IMR-90 (cell line): Measurements from ENCODE around the gene SUGCT. TPM values are rescaled to one million over a fixed set of nuclear protein-coding genes. Genes with fewer than 3 reads are reported as not detected.
A peak's percentile ranks its signal among the peaks of the same experiment; 100 is the strongest.

Experiments used
- ATAC-seq: fragments of 200-7000 bp; cut with Tn5 transposase; 2 replicates; pipeline ENCODE4 v1.9.1; 2020; ENCODE audit warnings: low read depth, mild to moderate bottlenecking, moderate library complexity
- BruUV-seq: library from RNA; stranded (reverse); fragments of 400-500 nt; replicated peaks from 2 replicates; lab custom pipeline; 2021; lab: Mats Ljungman, UMichigan
- CTCF ChIA-PET: fragments of 300-600 bp; formaldehyde crosslinking; extraction: SDS; loops from one replicate; lab custom pipeline; 2021; ENCODE audit warnings: antibody characterized with exemption; lab: Yijun Ruan, JAX
- POLR2A ChIA-PET: fragments of 300-600 bp; sonication (Branson Sonifier 250); formaldehyde crosslinking; loops from one replicate; lab custom pipeline; 2022; ENCODE audit warnings: antibody characterized with exemption; ENCODE audit not compliant: unreplicated experiment; lab: Charles Lee
- DNase-seq: peaks from one replicate; pipeline ENCODE4 v3.0.0; 2013
- H2AFZ ChIP-seq: replicated peaks from 2 replicates; pipeline ENCODE3; 2013; ENCODE audit warnings: low read length, mild to moderate bottlenecking; ENCODE audit not compliant: poor library complexity
- H2AK5ac ChIP-seq: 2 replicates; pipeline ENCODE4 v1.6.1; 2013; ENCODE audit warnings: low read depth, low read length, inconsistent platforms
- H2AK9ac ChIP-seq: replicated peaks from 2 replicates; pipeline ENCODE3; 2013; ENCODE audit warnings: mild to moderate bottlenecking, low read depth, low read length, moderate library complexity; ENCODE audit not compliant: poor library complexity
- H2BK120ac ChIP-seq: 2 replicates; pipeline ENCODE4 v1.6.1; 2013; ENCODE audit warnings: low read depth, low read length, inconsistent platforms
- H2BK15ac ChIP-seq: 3 replicates; pipeline ENCODE4 v1.6.1; 2013; ENCODE audit warnings: low read depth, low read length, inconsistent platforms
- H2BK20ac ChIP-seq: 2 replicates; pipeline ENCODE4 v1.6.1; 2013; ENCODE audit warnings: low read depth, mild to moderate bottlenecking, inconsistent platforms, low read length, moderate library complexity
- H2BK5ac ChIP-seq: 2 replicates; pipeline ENCODE4 v1.6.1; 2013; ENCODE audit warnings: mild to moderate bottlenecking, low read depth, low read length, inconsistent platforms; ENCODE audit not compliant: poor library complexity, severe bottlenecking
- H3K14ac ChIP-seq: replicated peaks from 2 replicates; pipeline ENCODE4 v1.6.1; 2013; ENCODE audit warnings: low read depth, low read length, inconsistent platforms
- H3K18ac ChIP-seq: 2 replicates; pipeline ENCODE4 v1.6.1; 2013; ENCODE audit warnings: low read depth, low read length, control low read depth
- H3K23ac ChIP-seq: 2 replicates; pipeline ENCODE4 v1.6.1; 2013; ENCODE audit warnings: low read depth, low read length, inconsistent platforms
- H3K27ac ChIP-seq: 2 replicates; pipeline ENCODE4 v1.5.1; 2013; ENCODE audit warnings: mild to moderate bottlenecking, control low read depth, low read length; ENCODE audit not compliant: insufficient read depth
- H3K27me3 ChIP-seq: 2 replicates; pipeline ENCODE4 v1.6.1; 2013; ENCODE audit warnings: low read length; ENCODE audit not compliant: control insufficient read depth, insufficient read depth
- H3K36me3 ChIP-seq: 2 replicates; pipeline ENCODE4 v1.6.1; 2013; ENCODE audit warnings: low read length, mixed read lengths; ENCODE audit not compliant: control insufficient read depth, insufficient read depth
- H3K4ac ChIP-seq: 2 replicates; pipeline ENCODE4 v1.6.1; 2013; ENCODE audit warnings: low read depth, low read length, inconsistent platforms
- H3K4me1 ChIP-seq: 2 replicates; pipeline ENCODE4 v1.6.1; 2013; ENCODE audit warnings: low read length, mixed read lengths; ENCODE audit not compliant: control insufficient read depth, insufficient read depth
- H3K4me2 ChIP-seq: 2 replicates; pipeline ENCODE4 v1.6.1; 2013; ENCODE audit warnings: low read depth, mild to moderate bottlenecking, control low read depth, low read length, moderate library complexity
- H3K4me3 ChIP-seq: 2 replicates; pipeline ENCODE4 v1.5.1; 2013; ENCODE audit warnings: low read depth, mild to moderate bottlenecking, control low read depth, low read length, moderate library complexity; ENCODE audit not compliant: insufficient read depth
- H3K56ac ChIP-seq: 2 replicates; pipeline ENCODE4 v1.6.1; 2013; ENCODE audit warnings: low read length, inconsistent platforms; ENCODE audit not compliant: insufficient read depth; ENCODE audit errors: extremely low read depth
- H3K79me1 ChIP-seq, 2 experiments: 2 replicates each; pipeline ENCODE4 v1.6.1; 2013; ENCODE audit warnings: low read length in 2 of 2, inconsistent platforms in 1 of 2, low read depth in 1 of 2
- H3K9ac ChIP-seq: 2 replicates; pipeline ENCODE4 v1.6.1; 2013; ENCODE audit warnings: low read depth, low read length, control low read depth
- H3K9me1 ChIP-seq: 2 replicates; pipeline ENCODE4 v1.6.1; 2013; ENCODE audit warnings: low read length, inconsistent platforms; ENCODE audit not compliant: insufficient read depth
- H3K9me3 ChIP-seq: 2 replicates; pipeline ENCODE4 v1.6.1; 2013; ENCODE audit warnings: low read length; ENCODE audit not compliant: control insufficient read depth, insufficient read depth
- H4K20me1 ChIP-seq: 2 replicates; pipeline ENCODE4 v1.6.1; 2013; ENCODE audit warnings: low read length, inconsistent platforms; ENCODE audit not compliant: insufficient read depth
- H4K5ac ChIP-seq: 2 replicates; pipeline ENCODE4 v1.6.1; 2013; ENCODE audit warnings: mild to moderate bottlenecking, low read depth, low read length, control low read depth
- H4K8ac ChIP-seq, 2 experiments: 2 replicates each; pipeline ENCODE4 v1.6.1; 2013; ENCODE audit warnings: low read depth in 2 of 2, low read length in 2 of 2, control low read depth in 1 of 2, inconsistent platforms in 1 of 2
- H4K91ac ChIP-seq: 2 replicates; pipeline ENCODE4 v1.6.1; 2013; ENCODE audit warnings: low read depth, low read length, inconsistent platforms; ENCODE audit not compliant: insufficient read depth
- NFE2L2 ChIP-seq: fragments of 150-350 bp; IDR thresholded peaks from 2 replicates; pipeline ENCODE4 v1.6.1; 2016; ENCODE audit warnings: low read depth, mild to moderate bottlenecking, low read length
- POLR2A ChIP-seq: IDR thresholded peaks from 2 replicates; pipeline ENCODE4 v1.6.1; 2012; ENCODE audit warnings: mild to moderate bottlenecking, low read depth, low read length
- dilution Hi-C: fragments of 300-500 bp; cut with HindIII; formaldehyde crosslinking; loops from one replicate; pipeline ENCODE4 v1.14.3; 2018; ENCODE audit warnings: low sequenced_read_pairs; ENCODE audit not compliant: unreplicated experiment
- in situ Hi-C: fragments of 300-500 bp; cut with MboI; formaldehyde crosslinking; loops from 3 replicates; pipeline ENCODE4 v1.14.3; 2019; ENCODE audit warnings: low sequenced_read_pairs, inconsistent platforms, mixed read lengths
- intact Hi-C: fragments of 100-400 bp; cut with micrococcal nuclease; formaldehyde crosslinking; loops from 2 replicates; pipeline ENCODE4 v1.10.0; 2022
- polyA plus RNA-seq, 3 experiments: library from polyadenylated mRNA; depleted of rRNA; stranded (reverse); fragments of >200 nt; gene quantifications; 2 replicates each; pipeline ENCODE4 v1.2.3, GENCODE V29; 2012; ENCODE audit warnings: low replicate concordance in 1 of 3
- total RNA-seq: library from RNA; depleted of rRNA; stranded (reverse); fragments of >200 nt; gene quantifications from 2 replicates; pipeline ENCODE4 v1.2.3, GENCODE V29; 2012

Gene SUGCT
- total and polyA plus RNA-seq, 2 of the 4 experiments (the other 2 are of a cell fraction): 5.9 to 8.3 TPM

DNA sequence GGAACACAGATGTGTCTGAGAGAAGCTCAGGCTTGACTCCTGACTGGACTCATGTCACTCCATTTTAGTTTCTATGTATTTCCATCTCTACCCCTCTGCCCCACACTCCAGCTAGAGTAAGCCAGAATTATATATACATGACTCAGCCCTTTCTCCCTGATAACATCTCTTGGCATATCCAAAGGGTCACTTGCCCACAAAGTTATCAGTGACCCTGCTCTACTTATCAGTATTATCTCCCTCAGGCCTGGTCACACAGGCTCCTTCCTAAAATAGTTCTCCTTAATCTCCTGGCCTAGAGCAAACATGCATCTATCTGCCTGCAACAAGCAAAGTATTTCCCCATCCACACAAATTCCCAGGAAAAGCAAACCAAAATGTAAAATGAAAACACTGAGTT lies 598.3 kb downstream of the SUGCT start:
- no peak overlapping the region for H4K5ac ChIP-seq
- no peak overlapping the region for H3K14ac ChIP-seq
- ATAC-seq: no peak; the same call in 1 of the 2 replicates
- POLR2A ChIA-PET: no interaction called here
- H3K4ac ChIP-seq: no peak overlapping the region
- H2BK120ac ChIP-seq: no peak overlapping the region
- no peaks in the 10 kb centered on the region for H3K36me3 ChIP-seq
- no peak overlapping the region for H3K4me3 ChIP-seq
- DNase-seq: no peak
- no TSS peak for BruUV-seq
- H3K9me1 ChIP-seq: no peaks in the 10 kb centered on the region
- TF ChIP-seq POLR2A: no peak
- TF ChIP-seq NFE2L2: peak; percentile 34
- H3K27me3 ChIP-seq: no peaks in the 10 kb centered on the region
- no peaks in the 10 kb centered on the region for H4K20me1 ChIP-seq
- H3K9ac ChIP-seq: no peak overlapping the region
- H2BK5ac ChIP-seq: no peak overlapping the region
- no peak overlapping the region for H4K91ac ChIP-seq
- no peak overlapping the region for H3K4me2 ChIP-seq
- intact Hi-C loops (no loop called here), dilution Hi-C loops (no loop called here), in situ Hi-C loops (no loop called here)
- H2AK9ac ChIP-seq: no peak overlapping the region
- H3K79me1 ChIP-seq: no peaks in the 10 kb centered on the region
- H2AFZ ChIP-seq: no peak overlapping the region
- H3K27ac ChIP-seq: no peak overlapping the region
- no peak overlapping the region for H4K8ac ChIP-seq
- CTCF ChIA-PET: no interaction called here
- H2BK15ac ChIP-seq: no peak overlapping the region
- no peak overlapping the region for H3K23ac ChIP-seq
- no peak overlapping the region for H2AK5ac ChIP-seq
- no peak overlapping the region for H2BK20ac ChIP-seq
- no peak overlapping the region for H3K18ac ChIP-seq
- no peak overlapping the region for H3K56ac ChIP-seq
- H3K9me3 ChIP-seq: peaks cover 6% of the 10 kb centered on the region
- H3K4me1 ChIP-seq: no peaks in the 10 kb centered on the region
